HepG2 (cell line): Measurements from ENCODE around the gene SLC9C2. TPM values are rescaled to one million over a fixed set of nuclear protein-coding genes. Genes with fewer than 3 reads are reported as not detected.

Experiments
- ARID4A ChIP-seq: sonication (generic); formaldehyde crosslinking; IDR thresholded peaks from 2 replicates; pipeline ENCODE4 v1.5.0; 2020; ENCODE audit warnings: mild to moderate bottlenecking, missing genetic modification reagents, borderline replicate concordance
- ATF5 ChIP-seq: sonication (generic); formaldehyde crosslinking; IDR thresholded peaks from 2 replicates; pipeline ENCODE4 v1.4.0; 2020; ENCODE audit warnings: mild to moderate bottlenecking, low read depth, missing genetic modification reagents
- HES4 ChIP-seq: sonication (generic); formaldehyde crosslinking; IDR thresholded peaks from 2 replicates; pipeline ENCODE4 v1.9.0; 2021; ENCODE audit warnings: mild to moderate bottlenecking, missing genetic modification reagents, borderline replicate concordance
- SALL1 ChIP-seq: sonication (generic); formaldehyde crosslinking; IDR thresholded peaks from 2 replicates; pipeline ENCODE4 v1.8.0; 2022; ENCODE audit warnings: mild to moderate bottlenecking, missing genetic modification reagents
- SMYD3 ChIP-seq: sonication (generic); formaldehyde crosslinking; IDR thresholded peaks from 2 replicates; pipeline ENCODE4 v1.8.1; 2023; ENCODE audit warnings: mild to moderate bottlenecking, missing genetic modification reagents
- SP1 ChIP-seq, 2 experiments: fragments of 450-650 bp in 1 of 2; sonication (generic) in 1 of 2; formaldehyde crosslinking in 1 of 2; IDR thresholded peaks; 2 replicates each; pipeline versions ENCODE4 v1.4.0 to v1.6.1; 2016 to 2020; ENCODE audit warnings: missing genetic modification reagents in 1 of 2
- USF2 ChIP-seq, 2 experiments: sonication (generic) in 1 of 2; formaldehyde crosslinking in 1 of 2; IDR thresholded peaks; 2 replicates each; pipeline versions ENCODE4 v1.5.1 to v1.6.1; 2011 to 2020; ENCODE audit warnings: borderline replicate concordance in 1 of 2, low read depth in 1 of 2, low read length in 1 of 2, mild to moderate bottlenecking in 1 of 2, missing genetic modification reagents in 1 of 2, moderate library complexity in 1 of 2
- ZBTB46 ChIP-seq: sonication (generic); formaldehyde crosslinking; IDR thresholded peaks from 2 replicates; pipeline ENCODE4 v1.4.0; 2020; ENCODE audit warnings: mild to moderate bottlenecking, missing genetic modification reagents, borderline replicate concordance
- ZNF296 ChIP-seq: sonication (generic); formaldehyde crosslinking; conservative IDR thresholded peaks from 2 replicates; pipeline ENCODE4 v1.5.0; 2020; ENCODE audit warnings: mild to moderate bottlenecking, missing genetic modification reagents
- ZNF44 ChIP-seq: sonication (generic); formaldehyde crosslinking; IDR thresholded peaks from 2 replicates; pipeline ENCODE4 v1.5.1; 2020; ENCODE audit warnings: mild to moderate bottlenecking, missing genetic modification reagents
- ZNF660 ChIP-seq: sonication (generic); formaldehyde crosslinking; IDR thresholded peaks from 2 replicates; pipeline ENCODE4 v1.5.1; 2020; ENCODE audit warnings: mild to moderate bottlenecking, low read depth, missing genetic modification reagents, borderline replicate concordance
- ZNF687 ChIP-seq: sonication (generic); formaldehyde crosslinking; IDR thresholded peaks from 2 replicates; pipeline ENCODE4 v1.5.1; 2020; ENCODE audit warnings: mild to moderate bottlenecking, missing genetic modification reagents, moderate library complexity
- polyA plus RNA-seq, 8 experiments: library from polyadenylated mRNA; depleted of rRNA in 3 of 8; stranded (reverse) in 7 of 8; unstranded in 1 of 8; fragments of >200 nt; fragmentation: Illumina TruSeq in 4 of 8; extraction: Trizol in 4 of 8; gene quantifications; 2 replicates each; pipeline versions ENCODE4 v1.2.1 to v1.2.3, GENCODE V29; 2011 to 2016; ENCODE audit warnings: low read depth in 4 of 8, missing spikeins in 1 of 8, mixed read lengths in 1 of 8; ENCODE audit not compliant: insufficient read depth in 1 of 8
- total RNA-seq, 5 experiments: library from RNA; depleted of rRNA; stranded (reverse); fragments of >200 nt; fragmentation: Illumina TruSeq; extraction: Trizol; gene quantifications; 2 replicates each; pipeline ENCODE4 v1.2.3, GENCODE V29; 2016; ENCODE audit warnings: low read depth in 1 of 5

SLC9C2 gene
- total and polyA plus RNA-seq, 2 of the 13 experiments (the other 11 are each of a cell fraction or from before 2014, with no cell fraction given), result 0.03 TPM; not detected in 1

- no peak for TF ChIP-seq SMYD3
- no peak for TF ChIP-seq HES4
- TF ChIP-seq ZNF687 (CRISPR knock-in tag), result peak; percentile 24; the same call in 1 of the 2 replicates
- TF ChIP-seq USF2 (IDR thresholded peaks at IDR 0.05; ENCODE audit: low read depth, low read length), result peak; percentile 98
- TF ChIP-seq USF2 (CRISPR knock-in tag; IDR thresholded peaks at IDR 0.05; ENCODE audit: borderline replicate concordance), result peak; percentile 93; the same call in 1 of the 2 replicates
- TF ChIP-seq ARID4A (CRISPR knock-in tag), result peak; percentile 72
- no peak for TF ChIP-seq ZNF296 (CRISPR knock-in tag)
- TF ChIP-seq ATF5 (CRISPR knock-in tag), result no peak
- no peak for TF ChIP-seq ZNF660
- no peak for TF ChIP-seq SP1 (IDR thresholded peaks at IDR 0.05)
- TF ChIP-seq SP1 (CRISPR knock-in tag; IDR thresholded peaks at IDR 0.05), result no peak; the same call in 1 of the 2 replicates
- no peak for TF ChIP-seq ZNF44 (CRISPR knock-in tag)
- no peak for TF ChIP-seq ZBTB46 (CRISPR knock-in tag)
- TF ChIP-seq SALL1 (CRISPR knock-in tag), result no peak; the same call in 1 of the 2 replicates
Measured at GRCh38 chr1:173476665-173477285, 126.1 kb downstream of the SLC9C2 start (continued).
